GM18505 (cell line): Measurements from ENCODE around the gene POC1A.
"Not testable (repeated sequence)": the region's sequence is repeated elsewhere in the genome, so short reads cannot be mapped to it uniquely, and the experiment has no call there.

Experiments used
- ATAC-seq: cut with Tn5 transposase; IDR thresholded peaks from one replicate; pipeline ENCODE4 v1.9.1; 2021; ENCODE audit not compliant: unreplicated experiment
- POLR2A ChIP-seq: IDR thresholded peaks from 4 replicates; pipeline ENCODE4 v1.6.1; 2011; ENCODE audit warnings: borderline replicate concordance; ENCODE audit not compliant: insufficient read depth, insufficient read length; ENCODE audit errors: extremely low read depth

Gene POC1A

GRCh38 chr3:52153389-52154096, 680 bp downstream of the POC1A start:
- no peak for ATAC-seq
- TF ChIP-seq POLR2A: no peak

DNA sequence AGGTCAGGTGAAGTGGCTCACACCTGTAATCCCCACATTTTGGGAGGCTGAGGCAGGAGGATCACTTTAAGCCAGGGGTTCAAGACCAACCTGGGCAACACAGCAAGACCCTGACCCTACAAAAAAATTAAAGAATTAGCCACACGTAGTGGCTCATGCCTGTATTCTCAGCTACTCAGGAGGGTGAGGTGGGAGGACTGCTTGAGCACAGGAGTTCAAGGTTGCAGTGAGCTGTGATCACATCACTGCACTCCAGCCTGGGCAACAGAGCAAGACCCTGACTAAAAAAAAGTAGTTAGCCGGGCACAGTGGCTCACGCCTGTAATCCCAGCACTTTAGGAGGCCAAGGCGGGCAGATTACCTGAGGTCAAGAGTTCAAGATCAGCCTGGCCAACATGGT, 2.2 kb downstream of the POC1A start:
- ATAC-seq: not testable (repeated sequence)

- ATAC-seq: no peak
- TF ChIP-seq POLR2A: no peak
Observed at GRCh38 chr3:52150860-52151259, 3.4 kb downstream of the POC1A start.

DNA sequence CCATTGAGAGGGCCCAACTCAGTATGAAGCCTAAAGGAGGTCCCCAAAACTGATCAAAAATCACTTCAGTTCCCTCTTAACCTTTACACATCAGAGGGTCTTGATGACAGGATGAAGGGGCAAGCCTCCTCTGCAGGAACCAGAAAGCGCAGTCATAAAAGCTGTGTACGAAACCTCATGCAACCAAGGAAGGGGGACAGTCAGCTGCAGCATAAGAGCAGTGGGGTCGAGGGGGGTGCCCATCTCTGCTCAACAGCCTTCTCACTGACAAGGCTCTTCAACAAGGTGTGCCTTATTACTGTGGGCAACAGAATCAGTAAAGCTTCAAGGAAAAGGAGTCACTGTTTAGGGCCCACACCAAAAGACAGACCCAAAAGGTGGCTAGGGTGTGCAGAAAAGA, 3.9 kb downstream of the POC1A start:
- TF ChIP-seq POLR2A: no peak
- ATAC-seq: no peak

- TF ChIP-seq POLR2A: no peak
Observed at GRCh38 chr3:52149726-52150125, 4.5 kb downstream of the POC1A start.

GRCh38 chr3:52149021-52149420, 5.2 kb downstream of the POC1A start:
- no peak for TF ChIP-seq POLR2A
- ATAC-seq: no peak

More at GRCh38 chr3:52149726-52150125, 4.5 kb downstream of the POC1A start:
- no peak for ATAC-seq

GRCh38 chr3:52147804-52148203, 6.4 kb downstream of the POC1A start:
- TF ChIP-seq POLR2A: no peak
- ATAC-seq: no peak

- TF ChIP-seq POLR2A: no peak
- no peak for ATAC-seq
Observed at GRCh38 chr3:52146811-52147210, 7.4 kb downstream of the POC1A start.

DNA sequence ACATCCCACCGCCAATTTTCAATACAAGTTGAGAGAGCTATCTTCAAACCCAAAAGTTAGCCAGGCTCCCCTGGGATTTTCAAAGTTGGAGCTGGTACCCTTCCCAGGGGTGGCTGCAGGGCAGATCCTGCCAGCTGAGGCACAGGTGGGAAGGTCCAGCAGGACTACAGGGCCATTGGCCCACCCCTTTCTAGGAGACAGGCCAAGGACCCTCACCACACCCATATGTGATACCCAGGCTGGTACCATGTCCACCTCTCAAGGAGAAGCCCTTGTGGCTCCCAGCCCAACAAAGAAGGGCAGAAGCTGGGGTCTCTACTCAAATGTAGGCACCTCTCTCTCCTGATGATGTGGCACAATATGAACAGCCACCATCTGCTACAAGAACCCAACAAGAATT, 8.0 kb downstream of the POC1A start:
- no peak for ATAC-seq
- no peak for TF ChIP-seq POLR2A

GRCh38 chr3:52145736-52146110, 8.5 kb downstream of the POC1A start:
- no peak for TF ChIP-seq POLR2A
- no peak for ATAC-seq

GRCh38 chr3:52144796-52145735, 9.2 kb downstream of the POC1A start:
- TF ChIP-seq POLR2A: no peak
- no peak for ATAC-seq

GRCh38 chr3:52144034-52144795, 10.0 kb downstream of the POC1A start:
- no peak for TF ChIP-seq POLR2A
- ATAC-seq: no peak

- ATAC-seq: no peak
- TF ChIP-seq POLR2A: no peak
Observed at GRCh38 chr3:52143616-52144015, 10.6 kb downstream of the POC1A start.
